ENCODE data around the gene AP1M2.
A peak's percentile ranks its signal among the peaks of the same experiment; 100 is the strongest.
"Not testable (repeated sequence)": the region's sequence is repeated elsewhere in the genome, so short reads cannot be mapped to it uniquely, and the experiment has no call there.

The AP1M2 gene

DNA sequence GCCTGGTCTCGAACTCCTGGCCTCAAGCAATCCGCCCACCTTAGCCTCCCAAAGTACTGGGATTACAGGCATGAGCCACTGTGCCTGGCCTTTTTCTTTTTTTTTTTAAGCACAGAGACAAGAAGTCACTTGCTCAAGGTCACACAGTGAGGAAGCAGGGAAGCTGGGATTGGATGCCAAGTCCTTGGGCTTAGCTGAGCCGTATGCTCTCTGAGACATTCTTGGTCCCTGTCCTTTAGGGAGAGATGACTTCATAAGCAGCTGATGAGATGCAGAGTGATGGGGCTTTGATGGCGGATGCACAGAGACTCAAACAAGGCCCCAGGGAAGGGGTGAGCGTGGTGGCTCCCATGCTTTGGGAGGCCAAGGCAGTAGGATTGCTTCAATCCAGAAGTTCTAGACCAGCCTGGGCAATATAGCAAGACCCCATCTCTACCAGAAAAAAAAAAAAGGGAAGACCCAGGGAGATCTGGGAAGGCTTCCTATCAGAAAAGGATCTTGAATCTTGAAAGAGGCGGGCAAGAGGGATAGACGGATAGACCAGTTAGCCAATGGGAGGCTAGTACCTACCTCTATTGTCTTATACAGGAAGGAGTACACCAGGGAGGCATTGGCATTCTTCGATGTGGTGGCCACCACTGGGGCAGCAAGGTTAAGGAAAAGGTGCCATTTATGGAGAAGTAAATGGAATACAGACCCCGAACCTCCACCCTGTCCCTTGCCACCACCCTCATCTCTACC, 3.9 kb downstream of the AP1M2 start:
- no peak overlapping the region for H3K4me3 ChIP-seq (ENCODE audit: low read length)
- DNase-seq (ENCODE audit: low read depth), result no peak
- TF ChIP-seq CTCF (conservative IDR thresholded peaks at IDR 0.05; ENCODE audit: low read depth, low read length), result no peak

DNA sequence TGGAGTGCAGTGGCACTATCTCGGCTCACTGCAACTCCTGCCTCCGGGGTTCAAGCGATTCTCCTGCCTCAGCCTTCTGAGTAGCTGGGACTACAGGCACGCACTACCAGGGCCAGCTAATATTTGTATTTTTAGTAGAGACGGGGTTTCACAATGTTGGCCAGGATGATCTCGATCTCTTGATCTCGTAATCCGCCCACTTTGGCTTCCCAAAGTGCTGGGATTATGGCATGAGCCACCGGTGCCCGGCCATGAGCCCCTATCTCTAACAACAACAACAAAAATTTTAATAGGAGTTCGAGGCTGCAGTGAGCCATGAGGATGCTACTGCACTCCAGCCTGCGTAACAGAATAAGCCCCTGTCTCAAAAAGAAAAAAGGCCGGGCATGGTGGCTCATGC, 5.0 kb downstream of the AP1M2 start:
- TF ChIP-seq CTCF (conservative IDR thresholded peaks at IDR 0.05; ENCODE audit: low read depth, low read length), result no peak
- DNase-seq (ENCODE audit: low read depth), result no peak
- H3K4me3 ChIP-seq (ENCODE audit: low read length), result no peak overlapping the region

DNA sequence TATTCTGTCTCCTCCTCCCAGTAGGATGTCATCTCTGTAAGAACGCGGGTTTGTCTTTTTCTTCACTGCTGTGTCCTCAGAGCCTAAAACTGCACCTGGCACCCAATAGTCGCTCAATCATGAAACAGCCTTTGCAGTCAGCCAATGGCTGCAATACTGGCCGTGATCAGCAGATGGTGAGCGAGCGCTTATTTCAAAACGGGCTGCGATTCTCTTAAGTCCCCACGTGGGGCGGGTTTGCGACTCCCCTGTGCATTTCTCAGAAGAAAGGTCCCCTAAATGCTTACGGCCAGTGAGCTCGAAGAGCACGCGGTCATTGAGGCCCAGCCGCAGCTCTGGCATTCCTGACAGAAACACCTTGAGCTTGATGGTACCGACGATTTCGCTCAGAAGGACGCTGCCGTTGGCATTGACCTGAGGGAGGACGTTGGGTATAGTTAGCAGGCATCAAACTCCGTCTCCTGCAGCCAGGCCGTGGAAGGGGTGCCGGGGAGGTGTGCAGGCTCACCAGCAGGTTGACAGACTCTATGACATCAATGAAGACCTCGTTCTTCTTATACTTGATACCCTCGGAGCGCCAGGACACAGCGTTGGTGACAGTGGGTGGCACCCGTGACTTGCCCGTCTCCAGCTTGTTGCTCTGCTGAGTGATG, 6.0 kb downstream of the AP1M2 start:
- no peak overlapping the region for H3K4me3 ChIP-seq (ENCODE audit: low read length)
- peak; percentile 70 for DNase-seq (ENCODE audit: low read depth)
- peak; percentile 99 for TF ChIP-seq CTCF (conservative IDR thresholded peaks at IDR 0.05; ENCODE audit: low read depth, low read length)

DNA sequence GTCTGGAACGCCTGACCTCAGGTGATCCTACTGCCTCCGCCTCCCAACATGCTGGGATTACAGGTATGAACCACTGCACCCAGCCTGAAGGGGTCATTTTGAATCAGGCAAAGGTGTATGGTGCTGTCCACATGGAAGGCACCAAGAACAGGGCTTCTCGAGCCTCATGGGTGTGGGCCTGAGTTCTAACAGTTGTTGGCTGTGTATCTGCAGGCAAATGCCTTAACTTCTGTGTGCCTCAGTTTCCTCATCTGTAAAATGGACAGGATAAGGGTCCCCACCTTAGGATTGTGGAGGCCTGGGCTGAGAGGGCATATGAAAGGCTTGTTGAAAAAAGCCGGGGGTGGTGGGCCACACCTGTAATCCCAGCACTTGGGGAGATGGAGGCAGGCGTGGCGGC, 9.2 kb downstream of the AP1M2 start:
- no peak for DNase-seq (ENCODE audit: low read depth)
- H3K4me3 ChIP-seq (ENCODE audit: low read length), result no peak overlapping the region
- no peak for TF ChIP-seq CTCF (conservative IDR thresholded peaks at IDR 0.05; ENCODE audit: low read depth, low read length)

DNA sequence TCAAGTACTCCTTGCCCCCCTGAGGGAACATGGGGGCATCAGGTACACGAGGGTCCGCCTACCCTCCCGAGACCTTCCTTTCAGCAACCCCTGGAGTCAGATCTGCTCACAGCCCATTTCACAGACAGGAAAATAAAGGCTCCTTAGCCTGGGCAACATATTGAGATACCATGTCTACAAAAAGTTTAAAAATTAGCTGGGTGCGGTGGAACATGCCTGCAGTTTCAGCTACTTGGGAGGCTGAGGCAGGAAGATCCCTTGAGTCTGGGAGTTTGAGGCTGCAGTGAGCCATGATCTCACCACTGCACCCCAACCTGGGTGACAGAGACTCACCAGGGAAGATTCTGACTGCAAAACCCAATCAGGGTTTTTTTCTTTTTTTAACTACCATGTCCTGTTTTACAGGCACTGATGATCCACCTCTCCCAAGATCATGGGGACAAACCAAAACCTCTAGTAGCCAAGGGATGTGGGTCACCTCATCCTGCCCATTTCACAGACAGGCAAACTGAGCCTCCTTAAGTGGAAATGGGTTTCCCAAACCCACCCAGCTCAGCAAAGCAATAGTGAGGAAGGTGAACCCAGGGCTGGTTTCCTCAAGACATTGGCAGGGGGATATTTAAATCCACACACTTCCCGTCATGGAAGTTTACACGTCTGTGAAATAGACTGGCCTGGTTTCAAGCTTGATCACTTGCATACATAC, 11.9 kb downstream of the AP1M2 start:
- no peak overlapping the region for H3K4me3 ChIP-seq (ENCODE audit: low read length)
- no peak for TF ChIP-seq CTCF (conservative IDR thresholded peaks at IDR 0.05; ENCODE audit: low read depth, low read length)
- no peak for DNase-seq (ENCODE audit: low read depth)

GRCh38 chr19:10574462-10574861, 12.7 kb downstream of the AP1M2 start:
- no peak for TF ChIP-seq CTCF (conservative IDR thresholded peaks at IDR 0.05; ENCODE audit: low read depth, low read length)
- DNase-seq (ENCODE audit: low read depth), result no peak

GRCh38 chr19:10573793-10574192, 13.3 kb downstream of the AP1M2 start:
- not testable (repeated sequence) for DNase-seq (ENCODE audit: low read depth); H3K4me3 ChIP-seq (ENCODE audit: low read length)

More at GRCh38 chr19:10574462-10574861, 12.7 kb downstream of the AP1M2 start:
- H3K4me3 ChIP-seq (ENCODE audit: low read length), result no peak overlapping the region

Data from retinal pigment epithelial cell (primary cell).